ENCODE measurements around the gene POU2AF1. TPM values are rescaled to one million over a fixed set of nuclear protein-coding genes. Genes with fewer than 3 reads are reported as not detected.

POU2AF1 gene
- total RNA-seq, 1 experiment from 2014 or later, result 0.22 TPM

GRCh38 chr11:111407652-111408051 is 28.6 kb upstream of the POU2AF1 start (continued):
- TF ChIP-seq MLX (CRISPR knock-in tag; IDR thresholded peaks at IDR 0.05) (no peak), USF1 (CRISPR knock-in tag; IDR thresholded peaks at IDR 0.05) (no peak), PRDM15 (CRISPR knock-in tag; IDR thresholded peaks at IDR 0.05) (no peak), GABPB1 (CRISPR knock-in tag; IDR thresholded peaks at IDR 0.05) (no peak), NR3C1 (CRISPR knock-in tag; conservative IDR thresholded peaks at IDR 0.05; ENCODE audit: low read depth) (no peak), MXD4 (CRISPR knock-in tag; IDR thresholded peaks at IDR 0.05; ENCODE audit: borderline replicate concordance) (no peak), USF2 (CRISPR knock-in tag; IDR thresholded peaks at IDR 0.05) (no peak), CDX4 (CRISPR knock-in tag; IDR thresholded peaks at IDR 0.05; ENCODE audit: borderline replicate concordance) (no peak), ATF1 (CRISPR knock-in tag; IDR thresholded peaks at IDR 0.05) (no peak), ZNF263 (CRISPR knock-in tag; IDR thresholded peaks at IDR 0.05; ENCODE audit: low read depth) (no peak)

GRCh38 chr11:111406589-111406988 is 27.5 kb upstream of the POU2AF1 start:
- no peak overlapping the region for H3K4me3 Mint-ChIP-seq
- no peaks in the 10 kb centered on the region for H3K36me3 Mint-ChIP-seq
- H3K4me1 Mint-ChIP-seq, result no peaks in the 10 kb centered on the region; the same call in 1 of the 2 replicates
- DNase-seq (ENCODE audit: low spot score) (no peak), ATAC-seq (no peak)
- no peak overlapping the region for H3K27ac Mint-ChIP-seq
- TF ChIP-seq CREB1 (CRISPR knock-in tag; IDR thresholded peaks at IDR 0.05), result no peak
- no peak for TF ChIP-seq NR2C2 (CRISPR knock-in tag; IDR thresholded peaks at IDR 0.05)
- TF ChIP-seq JUN (CRISPR knock-in tag; IDR thresholded peaks at IDR 0.05), result no peak
- no peak for TF ChIP-seq NR3C1 (CRISPR knock-in tag; conservative IDR thresholded peaks at IDR 0.05; ENCODE audit: low read depth)
- TF ChIP-seq ATF1 (CRISPR knock-in tag; IDR thresholded peaks at IDR 0.05), result no peak
- TF ChIP-seq ZNF219 (CRISPR knock-in tag; IDR thresholded peaks at IDR 0.05; ENCODE audit: borderline replicate concordance), result no peak
- no peak for TF ChIP-seq CDX4 (CRISPR knock-in tag; IDR thresholded peaks at IDR 0.05; ENCODE audit: borderline replicate concordance)
- TF ChIP-seq IRF2 (CRISPR knock-in tag; IDR thresholded peaks at IDR 0.05; ENCODE audit: borderline replicate concordance, low read depth), result no peak
- no peak for TF ChIP-seq CTCF (IDR thresholded peaks at IDR 0.05)
- H3K27me3 Mint-ChIP-seq (ENCODE audit: low read depth), result no peaks in the 10 kb centered on the region
- H3K9me3 Mint-ChIP-seq, result peaks cover 13% of the 10 kb centered on the region
- ChIA-PET POLR2A (no interaction called here), CTCF (interaction anchor here (1.0 kb wide), 1 partner anchor 49 kb away, joined by 3 read pairs; no protein-coding TSS in a partner anchor)
